Anterior cingulate cortex (tissue), 58 donors: ENCODE measurements around the gene CHORDC1.
"Not testable (repeated sequence)": the region's sequence is repeated elsewhere in the genome, so short reads cannot be mapped to it uniquely, and the experiment has no call there.

Experiments
- DNase-seq, 58 donors: peaks; one replicate each; lab custom pipeline; 2025; lab: John Stamatoyannopoulos, UW

CHORDC1 gene

DNA sequence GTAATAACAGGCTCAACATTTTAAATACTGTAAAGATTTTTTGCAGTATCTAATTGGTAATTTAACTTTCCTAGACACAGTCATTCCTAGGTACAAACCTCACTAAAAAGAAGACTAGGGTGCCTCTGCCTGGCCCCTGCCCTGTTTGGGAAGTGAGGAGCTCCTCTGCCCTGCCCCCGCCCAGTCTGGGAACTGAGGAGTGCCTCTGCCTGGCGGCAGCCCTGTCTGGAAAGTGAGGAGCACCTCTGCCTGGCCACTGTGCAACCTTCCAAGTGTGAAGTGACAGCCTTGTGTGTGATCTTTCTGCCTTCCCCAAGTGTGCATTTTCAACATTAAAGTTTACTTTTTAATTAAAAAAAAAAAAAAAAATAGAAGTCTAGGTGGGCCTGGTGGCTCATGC lies 4.2 kb downstream of the CHORDC1 start:
- DNase-seq = no peak

DNA sequence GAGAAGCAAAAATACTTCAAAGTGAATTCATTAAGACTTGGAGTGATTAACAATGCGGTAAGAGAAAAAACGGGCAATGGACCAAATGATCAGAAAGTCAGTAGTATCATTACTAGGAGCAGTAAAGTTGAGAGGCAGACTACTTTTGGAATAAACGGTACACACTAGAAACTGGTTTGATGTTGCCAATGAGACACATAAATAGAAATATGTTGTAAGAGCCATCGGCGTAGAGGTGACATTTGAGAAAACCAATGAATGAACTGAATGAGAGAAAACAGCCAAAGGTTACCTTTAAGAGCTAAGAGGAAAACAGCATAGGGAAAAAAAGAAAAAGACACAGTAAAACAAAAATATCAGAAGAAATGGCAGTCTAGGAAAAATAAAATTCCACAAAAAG lies 6.2 kb downstream of the CHORDC1 start:
- no peak for DNase-seq

DNA sequence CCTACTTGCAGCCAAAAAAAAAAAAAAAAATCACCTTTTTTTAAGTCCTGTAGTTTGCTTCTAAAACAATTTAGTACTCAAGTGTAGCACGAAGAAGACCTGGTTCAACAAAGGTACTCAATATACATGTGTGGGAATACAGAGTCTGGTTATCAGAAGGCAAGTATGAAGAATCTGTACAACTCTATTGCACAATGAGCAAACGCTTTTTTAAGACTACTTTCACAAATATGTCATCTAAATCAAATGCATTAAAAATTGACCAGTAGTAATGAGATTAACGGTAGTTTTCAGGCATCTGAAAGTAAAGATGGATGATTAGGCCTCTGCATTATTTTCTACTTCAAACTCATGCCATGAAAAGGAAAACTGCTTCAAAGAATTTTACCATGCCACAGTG lies 9.5 kb downstream of the CHORDC1 start:
- no peak for DNase-seq

DNA sequence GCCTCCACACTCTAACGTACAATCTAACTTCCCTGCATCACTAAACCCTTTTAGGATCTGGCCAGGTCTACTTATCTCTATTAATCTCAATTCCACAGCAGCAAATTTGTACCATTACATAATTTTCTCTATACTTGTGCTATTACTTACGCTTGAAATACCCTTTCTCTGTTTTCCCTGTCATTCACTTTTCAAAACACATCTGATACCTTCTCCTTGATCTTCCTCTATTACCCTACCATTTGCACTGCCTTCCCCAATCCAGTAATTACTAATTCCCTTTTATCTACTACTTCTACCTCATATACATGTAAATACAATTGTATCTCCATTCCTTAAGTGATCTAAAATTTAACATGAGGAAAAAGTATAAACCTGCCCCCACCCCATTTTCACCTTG lies 14.0 kb downstream of the CHORDC1 start:
- no peak for DNase-seq

- not testable (repeated sequence) for DNase-seq
Measured at GRCh38 chr11:90207992-90208391, 14.9 kb downstream of the CHORDC1 start.

- DNase-seq = peak in 1 of 58 donors; percentile 33
Measured at GRCh38 chr11:90204832-90205646, 17.8 kb downstream of the CHORDC1 start.

GRCh38 chr11:90204407-90204806 lies 18.4 kb downstream of the CHORDC1 start:
- no peak for DNase-seq

GRCh38 chr11:90202342-90202741 lies 20.5 kb downstream of the CHORDC1 start:
- DNase-seq = no peak

GRCh38 chr11:90197377-90197776 lies 25.5 kb downstream of the CHORDC1 start:
- no peak for DNase-seq

GRCh38 chr11:90192869-90193582 lies 29.8 kb downstream of the CHORDC1 start:
- DNase-seq = no peak

DNA sequence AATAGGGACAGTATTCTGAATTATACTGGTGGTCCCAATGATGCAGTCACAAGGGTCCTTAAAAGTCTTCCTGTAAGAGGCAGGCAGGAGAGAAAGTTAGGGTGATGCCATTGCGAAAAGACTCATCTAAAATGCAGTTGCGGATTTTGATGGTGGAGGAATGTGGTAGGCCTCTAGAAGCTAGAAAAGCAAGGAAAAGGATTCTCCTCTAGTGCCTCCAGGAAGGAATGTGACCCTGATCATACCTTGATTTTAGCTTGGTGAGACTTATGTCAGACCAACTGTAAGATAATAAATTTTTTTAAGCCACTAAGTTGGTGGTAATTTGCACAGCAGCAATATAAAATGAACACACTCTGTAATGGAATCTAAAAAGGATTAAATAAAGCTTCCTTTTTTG lies 33.8 kb downstream of the CHORDC1 start:
- no peak for DNase-seq

DNA sequence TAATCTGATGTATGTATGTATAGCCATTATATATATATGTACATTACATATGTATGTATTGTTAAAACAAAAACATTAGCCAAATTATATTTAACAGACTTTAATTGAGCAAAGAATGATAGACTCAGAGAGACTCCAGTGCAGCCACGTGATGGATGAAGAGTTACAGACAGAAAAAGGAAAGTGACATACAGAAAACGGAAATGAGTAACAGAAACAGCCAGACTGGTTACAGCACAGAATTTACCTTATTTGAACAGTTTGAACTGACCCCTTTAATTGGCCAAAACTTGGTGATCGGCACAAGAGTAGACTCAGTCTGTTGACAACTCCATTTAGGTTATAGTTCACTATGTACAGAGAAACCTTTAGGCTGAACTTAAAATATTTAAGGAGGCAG lies 35.0 kb downstream of the CHORDC1 start:
- DNase-seq = no peak

GRCh38 chr11:90179923-90180322 lies 42.9 kb downstream of the CHORDC1 start:
- no peak for DNase-seq

DNA sequence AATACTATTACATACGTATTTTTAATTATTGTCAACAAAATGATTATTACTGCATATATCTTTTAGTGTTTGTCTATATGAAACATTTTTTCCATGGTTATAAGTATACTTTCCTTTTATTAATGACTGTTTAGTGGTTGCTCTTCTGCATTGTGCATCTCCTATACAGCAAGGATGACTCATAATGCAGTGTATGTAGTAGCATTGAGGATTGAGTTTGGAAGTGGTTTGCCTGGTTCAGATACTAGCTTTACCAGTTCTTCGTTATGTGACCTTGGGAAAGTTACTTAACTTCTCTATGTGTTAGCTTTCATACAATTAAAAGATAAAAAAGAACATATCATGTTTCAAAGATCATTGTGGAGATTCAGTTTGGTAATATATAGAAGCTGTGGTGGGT lies 44.1 kb downstream of the CHORDC1 start:
- DNase-seq = no peak

GRCh38 chr11:90176069-90176468 lies 46.8 kb downstream of the CHORDC1 start:
- DNase-seq = no peak

DNA sequence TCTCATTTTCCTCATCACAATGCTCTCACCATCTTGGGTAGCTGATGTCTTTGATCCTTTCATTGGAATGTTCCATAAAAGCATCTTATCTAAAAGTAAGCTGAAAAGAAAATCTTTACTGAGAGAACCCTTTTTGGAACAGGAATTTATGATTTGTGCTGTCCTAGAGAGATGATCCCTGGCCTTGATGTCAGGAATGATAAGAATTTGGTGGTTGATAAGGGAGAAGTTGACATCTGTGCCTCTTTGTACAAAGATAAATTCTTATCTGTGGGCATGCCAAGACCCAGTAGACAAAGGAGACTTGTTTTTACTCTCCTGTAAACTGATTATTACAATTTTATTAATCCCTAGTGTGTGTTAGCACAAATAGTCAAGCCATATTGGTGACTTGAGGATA lies 51.5 kb downstream of the CHORDC1 start:
- no peak for DNase-seq

- DNase-seq = no peak
Measured at GRCh38 chr11:90168571-90168970, 54.3 kb downstream of the CHORDC1 start.

GRCh38 chr11:90167704-90168103 lies 55.1 kb downstream of the CHORDC1 start:
- DNase-seq = not testable (repeated sequence)

DNA sequence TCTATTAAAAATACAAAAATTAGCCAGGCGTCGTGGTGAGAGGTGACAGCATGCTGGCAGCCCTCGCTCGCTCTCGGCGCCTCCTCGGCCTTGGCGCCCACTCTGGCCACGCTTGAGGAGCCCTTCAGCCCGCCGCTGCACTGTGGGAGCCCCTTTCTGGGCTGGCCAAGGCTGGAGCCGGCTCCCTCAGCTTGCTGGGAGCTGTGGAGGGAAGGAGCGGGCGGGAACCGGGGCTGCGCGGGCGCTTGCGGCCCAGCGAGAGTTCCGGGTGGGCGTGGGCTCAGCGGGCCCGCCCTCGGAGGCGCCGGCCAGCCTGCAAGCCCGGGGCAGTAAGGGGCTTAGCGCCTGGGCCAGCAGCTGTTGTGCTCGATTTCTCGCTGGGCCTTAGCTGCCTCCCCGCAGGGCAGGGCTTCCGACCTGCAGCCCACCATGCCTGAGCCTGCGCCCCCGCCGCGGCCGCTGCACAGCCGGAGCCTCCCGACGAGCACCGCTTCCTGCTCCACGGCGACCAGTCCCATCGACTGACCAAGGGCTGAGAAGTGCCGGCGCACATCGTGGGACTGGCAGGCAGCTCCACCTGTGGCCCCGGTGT lies 55.8 kb downstream of the CHORDC1 start:
- peak in 1 of 58 donors; percentile 2 for DNase-seq
